Erythroblast (primary cell): ENCODE measurements around the gene FOXP2.

Source experiments
- GATA1 ChIP-seq: IDR thresholded peaks from 2 replicates; pipeline ENCODE4 v1.6.1; 2011; ENCODE audit warnings: low read depth, mild to moderate bottlenecking, control low read depth, low read length, moderate library complexity
- POLR2A ChIP-seq: IDR thresholded peaks from 2 replicates; pipeline ENCODE4 v1.6.1; 2011; ENCODE audit warnings: mild to moderate bottlenecking, low read length

GRCh38 chr7:114417290-114417689, 2.7 kb downstream of the FOXP2 start:
- TF ChIP-seq POLR2A (no peak), GATA1 (no peak)
